Liver (tissue), 3 donors: ENCODE data around the gene GPR146.

Source experiments
- ATF3 ChIP-seq: IDR thresholded peaks from 2 replicates; pipeline ENCODE4 v1.6.1; 2016; ENCODE audit warnings: antibody characterized with exemption
- CTCF ChIP-seq: fragments of 150-350 bp; IDR thresholded peaks from 2 replicates; pipeline ENCODE4 v1.5.1; 2017; ENCODE audit warnings: improper control_type of control experiment, low read depth, low read length; ENCODE audit not compliant: missing input control
- FOXA1 ChIP-seq: IDR thresholded peaks from 2 replicates; pipeline ENCODE4 v1.6.1; 2016; ENCODE audit warnings: antibody characterized with exemption
- FOXA2 ChIP-seq: IDR thresholded peaks from 2 replicates; pipeline ENCODE4 v1.6.1; 2016; ENCODE audit warnings: antibody characterized with exemption
- GABPA ChIP-seq, 2 donors: IDR thresholded peaks in 1 of 2; conservative IDR thresholded peaks in 1 of 2; 2 replicates each; pipeline ENCODE4 v1.6.1; 2016; ENCODE audit warnings: antibody characterized with exemption in 2 of 2, mild to moderate bottlenecking in 1 of 2, moderate library complexity in 1 of 2
- HNF4G ChIP-seq: IDR thresholded peaks from 2 replicates; pipeline ENCODE4 v1.6.1; 2016; ENCODE audit warnings: antibody characterized with exemption
- RAD21 ChIP-seq, 2 donors: IDR thresholded peaks; 2 replicates each; pipeline ENCODE4 v1.6.1; 2016; ENCODE audit warnings: antibody characterized with exemption in 2 of 2, mild to moderate bottlenecking in 2 of 2
- RXRA ChIP-seq, 2 donors: IDR thresholded peaks; 2 replicates each; pipeline ENCODE4 v1.6.1; 2017 to 2018; ENCODE audit warnings: antibody characterized with exemption in 2 of 2, mild to moderate bottlenecking in 1 of 2
- TAF1 ChIP-seq: conservative IDR thresholded peaks from 2 replicates; pipeline ENCODE4 v1.6.1; 2016; ENCODE audit warnings: antibody characterized with exemption, mild to moderate bottlenecking
- YY1 ChIP-seq: IDR thresholded peaks from 2 replicates; pipeline ENCODE4 v1.6.1; 2016; ENCODE audit warnings: antibody characterized with exemption, mild to moderate bottlenecking
- donor health status: healthy.
- donor health status: healthy.

- TF ChIP-seq YY1 (no peak), GABPA (IDR thresholded peaks at IDR 0.05 in 1 of 2, conservative IDR thresholded peaks at IDR 0.05 in 1 of 2) (no peak), CTCF (no peak), FOXA2 (no peak), FOXA1 (no peak), HNF4G (no peak), RXRA (IDR thresholded peaks at IDR 0.05) (no peak), ATF3 (no peak), RAD21 (IDR thresholded peaks at IDR 0.05) (no peak), TAF1 (no peak)
Observed at GRCh38 chr7:1056785-1057410, 12.6 kb downstream of the GPR146 start.
